Adipocyte (in vitro differentiated cells): Measurements from ENCODE around the gene ABO.
"Not testable (repeated sequence)": the region's sequence is repeated elsewhere in the genome, so short reads cannot be mapped to it uniquely, and the experiment has no call there.

Experiments used
- DNase-seq: peaks from one replicate; pipeline ENCODE4 v3.0.0-alpha.2; 2015; ENCODE audit warnings: low read depth
- H3K27me3 ChIP-seq: replicated peaks from 2 replicates; pipeline ENCODE4 v1.7.0; 2013; ENCODE audit warnings: mild to moderate bottlenecking, low read length, moderate library complexity; ENCODE audit not compliant: control insufficient read depth, insufficient read depth
- H3K36me3 ChIP-seq: 2 replicates; pipeline ENCODE4 v1.7.0; 2013; ENCODE audit warnings: low read length, mild to moderate bottlenecking, moderate library complexity; ENCODE audit not compliant: control insufficient read depth, insufficient read depth, severe bottlenecking
- H3K4me1 ChIP-seq: 2 replicates; pipeline ENCODE4 v1.7.0; 2013; ENCODE audit warnings: mild to moderate bottlenecking, low read length, moderate library complexity; ENCODE audit not compliant: control insufficient read depth, insufficient read depth
- H3K4me3 ChIP-seq: 2 replicates; pipeline ENCODE4 v1.7.0; 2013; ENCODE audit warnings: mild to moderate bottlenecking, low read length, moderate library complexity
- H3K9ac ChIP-seq: 2 replicates; pipeline ENCODE4 v1.7.0; 2013; ENCODE audit warnings: mild to moderate bottlenecking, low read length, moderate library complexity
- H3K9me3 ChIP-seq: 2 replicates; pipeline ENCODE4 v1.7.0; 2013; ENCODE audit warnings: mild to moderate bottlenecking, low read length, moderate library complexity; ENCODE audit not compliant: control insufficient read depth

The ABO gene

DNA sequence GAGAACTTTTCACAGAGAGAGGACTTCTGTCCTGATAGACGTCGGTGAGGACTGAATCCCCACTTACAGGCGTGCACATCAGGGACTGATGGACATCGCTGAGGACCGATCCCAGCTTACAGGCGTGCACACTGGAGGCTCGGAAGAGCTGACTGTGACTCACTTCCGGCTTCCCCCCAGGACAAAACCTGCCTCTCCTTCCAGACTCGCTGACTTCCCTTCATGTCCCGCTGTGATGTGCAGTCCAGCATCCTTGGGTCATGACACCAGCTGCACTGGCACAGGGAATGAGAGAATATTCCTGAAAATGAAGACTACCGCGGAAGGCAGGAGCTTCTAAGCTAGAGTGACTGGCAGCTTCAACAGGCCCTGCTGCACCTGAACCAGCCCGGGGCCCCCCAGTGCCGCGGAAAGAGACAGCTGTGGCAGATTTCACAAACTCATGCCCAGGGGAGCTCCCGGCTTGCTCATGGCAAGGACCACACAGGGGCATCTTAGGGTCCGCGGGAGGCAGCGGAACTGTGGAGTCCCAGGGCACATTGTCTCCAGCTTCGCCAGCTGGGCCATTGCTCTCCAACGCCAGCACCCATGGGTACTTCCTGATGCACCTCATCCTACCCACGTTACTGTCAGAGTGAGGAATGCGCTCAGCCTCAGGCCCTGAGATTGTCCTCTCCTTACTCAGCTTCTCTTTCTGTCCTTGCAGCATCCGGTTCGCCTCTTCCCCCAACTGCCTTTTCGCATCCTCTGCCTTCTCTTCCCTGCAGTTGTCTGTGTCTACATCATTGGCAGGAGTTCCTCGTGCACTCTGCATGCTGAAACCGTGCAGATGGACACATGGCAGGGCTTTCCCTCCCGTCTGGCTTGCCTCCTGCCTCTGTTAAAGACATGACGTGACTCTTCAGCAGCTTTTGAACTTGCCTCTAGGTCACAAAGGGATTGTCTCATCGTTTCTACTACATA, 31.5 kb upstream of the ABO start:
- Histone ChIP-seq H3K4me1 (no peaks in the 10 kb centered on the region), H3K9ac (no peak overlapping the region), H3K4me3 (no peak overlapping the region), H3K27me3 (peaks cover 38% of the 10 kb centered on the region), H3K9me3 (peaks cover 14% of the 10 kb centered on the region), H3K36me3 (no peaks in the 10 kb centered on the region)
- DNase-seq: no peak

DNA sequence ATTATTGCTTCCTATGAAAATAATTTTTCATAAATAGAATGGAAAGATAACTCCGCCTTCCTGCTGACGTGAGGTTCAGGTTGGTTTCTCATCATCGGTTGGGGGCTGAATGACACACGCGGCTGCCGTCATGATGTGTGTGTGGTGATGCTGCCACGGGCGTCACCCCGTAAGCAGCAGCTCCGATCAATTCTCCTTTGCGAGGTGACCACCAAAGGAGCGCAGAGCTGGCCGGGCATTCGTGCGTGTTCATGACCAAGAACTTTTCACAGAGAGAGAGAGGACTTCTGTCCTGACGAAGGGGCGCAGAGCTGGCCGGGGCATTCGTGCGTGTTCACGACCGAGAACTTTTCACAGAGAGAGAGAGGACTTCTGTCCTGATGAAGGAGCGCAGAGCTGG, 30.7 kb upstream of the ABO start:
- H3K27me3 ChIP-seq: peaks cover 41% of the 10 kb centered on the region
- H3K4me1 ChIP-seq: no peaks in the 10 kb centered on the region
- DNase-seq: no peak
- peaks cover 14% of the 10 kb centered on the region for H3K9me3 ChIP-seq
- H3K9ac ChIP-seq: no peak overlapping the region
- H3K36me3 ChIP-seq: no peaks in the 10 kb centered on the region
- H3K4me3 ChIP-seq: no peak overlapping the region

DNA sequence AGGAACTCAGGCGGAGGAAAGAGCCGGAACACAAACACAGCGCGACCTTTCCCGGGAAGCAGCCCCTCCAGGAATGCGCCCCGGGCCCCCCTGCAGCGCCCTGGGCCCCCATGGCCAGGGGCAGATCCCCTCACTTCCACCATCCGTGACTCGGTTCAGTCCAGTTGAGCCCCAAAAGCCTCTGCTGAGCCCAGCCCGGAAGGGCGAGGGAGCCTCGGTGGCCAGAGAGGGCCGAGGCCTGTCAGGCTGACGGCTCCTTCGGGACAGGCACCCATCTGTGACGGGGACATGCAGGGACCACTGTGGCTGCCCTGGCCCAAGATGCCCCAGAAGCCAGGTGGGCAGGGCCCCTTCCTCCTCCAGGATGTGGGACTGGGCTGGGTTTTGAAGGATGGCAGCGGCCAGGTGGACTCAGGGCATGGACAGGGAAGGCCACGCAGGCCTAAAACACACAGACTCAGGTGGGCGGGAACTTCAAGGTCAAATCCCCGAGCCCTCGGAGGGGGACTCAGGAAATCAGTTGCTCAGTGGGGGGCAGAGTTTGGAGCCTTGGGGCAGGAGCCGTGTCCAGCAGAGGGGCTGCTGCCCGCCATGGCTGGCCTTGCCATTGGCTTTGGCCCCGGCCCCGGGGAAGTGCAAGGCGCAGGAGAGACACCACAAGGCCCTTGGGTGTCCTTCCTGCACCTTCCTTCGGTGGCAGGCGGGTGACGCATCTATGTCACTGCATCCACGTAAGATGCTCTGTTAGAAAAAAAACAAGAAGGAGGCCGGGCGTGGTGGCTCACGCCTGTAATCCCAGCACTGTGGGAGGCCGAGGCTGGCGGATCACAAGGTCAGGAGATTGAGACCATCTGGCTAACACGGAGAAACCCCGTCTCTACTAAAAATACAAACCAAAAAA, 29.7 kb upstream of the ABO start:
- Histone ChIP-seq H3K9me3 (peaks cover 12% of the 10 kb centered on the region), H3K4me3 (no peak overlapping the region), H3K9ac (no peak overlapping the region), H3K36me3 (no peaks in the 10 kb centered on the region), H3K4me1 (no peaks in the 10 kb centered on the region), H3K27me3 (peaks cover 43% of the 10 kb centered on the region)
- no peak for DNase-seq

DNA sequence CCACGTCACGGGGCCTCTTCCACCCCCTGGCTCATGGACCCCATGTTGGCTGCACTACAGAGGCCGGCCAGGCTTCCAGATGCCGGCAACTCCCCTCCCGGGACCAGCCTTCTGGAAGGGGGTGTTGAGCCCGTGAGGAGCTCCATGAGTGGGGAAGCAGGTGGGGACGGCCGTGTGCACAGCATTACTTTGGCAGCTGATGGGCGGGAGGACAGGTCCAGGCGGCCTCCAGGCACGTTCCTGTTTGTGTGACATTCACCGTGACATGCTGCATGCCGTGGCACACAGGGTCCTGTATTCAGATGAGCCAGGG, 29.1 kb upstream of the ABO start:
- H3K4me3 ChIP-seq: no peak overlapping the region
- peaks cover 5% of the 10 kb centered on the region for H3K9me3 ChIP-seq
- peaks cover 45% of the 10 kb centered on the region for H3K27me3 ChIP-seq
- H3K36me3 ChIP-seq: no peaks in the 10 kb centered on the region
- no peak for DNase-seq
- no peaks in the 10 kb centered on the region for H3K4me1 ChIP-seq
- no peak overlapping the region for H3K9ac ChIP-seq

DNA sequence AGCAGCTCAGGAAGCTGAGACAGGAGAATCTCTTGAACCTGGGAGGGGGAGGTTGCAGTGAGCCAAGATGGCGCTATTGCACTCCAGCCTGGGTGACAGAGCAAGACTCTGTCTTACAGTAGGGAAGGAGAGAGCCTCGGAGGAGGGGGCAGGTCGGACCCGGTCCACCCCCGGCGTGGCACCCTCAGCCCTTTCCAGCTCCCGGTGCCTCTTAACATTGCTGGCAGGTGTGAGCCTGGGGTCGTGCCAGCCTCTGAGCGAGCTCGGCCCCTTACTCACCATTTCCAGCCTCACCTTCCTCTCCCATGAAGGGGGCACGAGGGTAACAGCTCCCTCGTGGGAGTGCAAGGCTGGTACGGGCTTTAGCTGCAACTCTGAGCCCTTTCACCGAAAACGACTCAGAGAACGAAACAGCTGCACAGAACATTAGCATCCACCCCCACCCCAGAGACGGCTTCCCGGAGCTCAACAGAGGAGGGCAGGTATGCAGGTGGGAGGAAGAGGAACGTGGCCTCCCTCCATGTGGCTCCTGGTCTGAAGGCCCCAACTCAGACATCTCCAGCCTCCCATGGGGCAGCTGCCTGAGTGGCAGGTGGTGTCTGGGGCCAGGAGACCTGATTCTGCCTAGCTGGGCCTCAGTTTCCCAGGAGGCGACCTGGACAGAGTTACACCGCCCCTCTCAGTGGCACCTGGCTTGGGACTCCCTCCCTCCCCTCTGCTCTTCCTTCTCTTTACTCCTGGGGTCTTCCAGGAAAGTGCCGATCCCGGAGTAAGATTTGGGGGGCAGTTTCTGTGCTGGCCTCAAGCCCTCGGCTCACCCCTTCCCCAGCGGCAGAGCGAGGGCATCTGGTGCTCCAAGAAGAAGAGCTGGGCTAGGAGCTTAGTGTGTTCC, 28.5 kb upstream of the ABO start:
- H3K36me3 ChIP-seq: no peaks in the 10 kb centered on the region
- H3K4me1 ChIP-seq: no peaks in the 10 kb centered on the region
- no peak overlapping the region for H3K9ac ChIP-seq
- H3K27me3 ChIP-seq: peaks cover 45% of the 10 kb centered on the region
- peaks cover 5% of the 10 kb centered on the region for H3K9me3 ChIP-seq
- DNase-seq: no peak
- no peak overlapping the region for H3K4me3 ChIP-seq

DNA sequence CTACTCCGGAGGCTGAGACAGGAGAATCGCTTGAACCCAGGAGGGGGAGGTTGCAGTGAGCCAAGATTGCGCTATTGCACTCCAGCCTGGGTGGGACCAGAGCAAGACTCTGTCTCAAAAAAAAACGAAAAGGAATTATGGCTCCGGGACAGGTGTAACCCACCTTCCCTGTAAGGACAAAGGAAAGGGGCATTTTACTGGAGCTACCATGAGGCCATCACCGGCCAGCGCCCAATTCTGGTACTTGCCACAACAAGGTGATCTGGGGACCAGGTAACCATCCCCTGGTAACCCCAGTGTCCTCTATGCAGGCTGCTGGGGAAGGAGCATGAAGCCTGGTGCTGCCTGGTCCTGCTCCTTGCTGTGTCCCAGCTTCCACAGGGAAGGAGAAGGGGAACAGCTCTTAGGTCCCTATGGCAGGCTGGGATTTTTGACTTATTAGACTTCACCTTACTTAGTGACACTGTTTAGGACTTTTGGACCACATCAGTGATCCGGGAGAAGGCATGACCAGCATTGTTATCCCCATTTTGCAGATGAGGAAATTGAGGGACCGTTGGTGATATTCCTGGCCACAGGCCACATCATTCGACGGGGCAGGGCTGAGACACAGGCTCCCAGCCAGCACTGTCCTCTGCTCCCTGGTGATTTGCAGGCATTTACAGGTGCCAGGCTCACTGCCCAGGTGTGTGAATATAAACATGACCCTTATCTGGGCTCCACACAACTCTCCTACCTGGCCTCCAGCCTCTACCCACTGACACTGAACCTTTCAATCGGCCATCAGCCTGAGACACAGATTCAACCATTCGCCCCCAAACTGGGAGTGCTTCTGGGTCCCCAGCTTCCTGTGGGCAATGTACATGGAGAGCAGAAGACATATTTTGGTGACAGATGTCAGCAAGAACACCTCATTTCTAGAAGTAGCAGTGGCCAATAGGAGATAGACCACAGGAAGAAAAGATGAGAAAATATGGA, 26.5 kb upstream of the ABO start:
- H3K9me3 ChIP-seq: peaks cover 5% of the 10 kb centered on the region
- H3K36me3 ChIP-seq: no peaks in the 10 kb centered on the region
- no peak overlapping the region for H3K4me3 ChIP-seq
- H3K9ac ChIP-seq: no peak overlapping the region
- DNase-seq: no peak
- peaks cover 41% of the 10 kb centered on the region for H3K27me3 ChIP-seq
- no peaks in the 10 kb centered on the region for H3K4me1 ChIP-seq

DNA sequence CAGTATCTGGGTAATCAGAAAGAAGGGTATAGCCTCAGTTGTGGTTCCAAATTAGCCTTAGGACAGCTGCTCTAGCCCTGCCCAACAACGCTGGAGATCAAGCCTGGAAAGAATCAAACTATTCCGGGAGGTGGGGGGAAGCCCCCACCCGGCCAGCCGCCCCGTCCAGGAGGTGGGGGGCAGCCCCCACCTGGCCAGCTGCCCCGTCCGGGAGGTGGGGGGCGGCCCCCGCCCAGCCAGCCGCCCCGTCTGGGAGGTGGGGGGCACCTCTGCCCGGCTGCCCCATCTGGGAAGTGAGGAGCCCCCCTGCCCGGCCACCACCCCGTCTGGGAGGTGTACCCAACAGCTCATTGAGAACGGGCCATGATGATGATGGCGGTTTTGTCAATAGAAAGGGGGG, 25.0 kb upstream of the ABO start:
- peaks cover 34% of the 10 kb centered on the region for H3K27me3 ChIP-seq
- H3K9me3 ChIP-seq, H3K4me3 ChIP-seq, H3K36me3 ChIP-seq, DNase-seq, H3K4me1 ChIP-seq, H3K9ac ChIP-seq: not testable (repeated sequence)

DNA sequence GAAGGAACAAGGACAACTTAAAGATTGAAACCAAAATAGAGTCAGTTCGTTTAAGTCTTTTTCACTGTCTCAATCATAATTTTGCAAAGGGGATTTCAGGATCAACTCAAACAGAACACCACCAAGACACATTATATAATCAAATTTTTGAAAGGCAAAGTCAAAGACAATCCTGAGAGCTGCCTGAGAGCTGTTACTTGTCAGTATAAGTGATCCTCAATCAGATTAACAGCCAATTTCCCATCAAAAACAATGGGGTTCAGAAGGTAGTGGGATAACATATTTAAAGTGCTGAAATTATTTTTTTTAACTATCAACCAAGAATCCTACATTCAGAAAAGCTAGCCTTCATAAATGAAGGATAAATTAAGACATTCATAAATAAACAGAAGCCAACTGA, 19.3 kb upstream of the ABO start:
- no peaks in the 10 kb centered on the region for H3K4me1 ChIP-seq
- DNase-seq: no peak
- no peak overlapping the region for H3K9ac ChIP-seq
- H3K4me3 ChIP-seq: no peak overlapping the region
- peaks cover 51% of the 10 kb centered on the region for H3K9me3 ChIP-seq
- H3K27me3 ChIP-seq: peaks cover 18% of the 10 kb centered on the region
- H3K36me3 ChIP-seq: no peaks in the 10 kb centered on the region

DNA sequence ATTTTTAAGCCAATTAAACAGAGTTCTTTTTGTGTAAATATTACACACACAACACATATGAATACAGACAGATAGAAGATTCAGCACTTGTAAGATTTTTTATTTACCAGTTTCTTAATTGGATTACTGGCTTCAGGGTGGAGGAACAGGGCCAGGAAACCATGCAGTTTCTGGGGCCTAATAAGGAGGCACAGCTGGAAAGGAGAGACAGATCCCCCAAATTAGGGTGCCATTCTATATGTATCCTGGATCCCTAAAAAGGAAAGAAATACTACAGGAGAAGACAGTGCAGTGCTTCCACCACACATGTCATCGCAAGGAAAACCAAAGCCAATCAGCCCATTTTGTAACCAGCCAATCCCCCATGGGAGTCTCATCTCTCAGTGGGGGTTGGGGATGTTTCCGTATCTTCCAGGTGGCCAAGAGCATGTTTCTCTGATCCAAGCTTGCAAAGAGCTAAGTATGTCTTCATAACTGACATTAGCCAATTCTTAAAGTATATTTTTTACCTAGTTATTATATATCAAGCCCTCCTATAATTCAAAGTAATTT, 15.8 kb upstream of the ABO start:
- Histone ChIP-seq H3K36me3 (no peaks in the 10 kb centered on the region), H3K27me3 (peaks cover 18% of the 10 kb centered on the region), H3K9me3 (peaks cover 61% of the 10 kb centered on the region), H3K9ac (no peak overlapping the region), H3K4me1 (no peaks in the 10 kb centered on the region), H3K4me3 (no peak overlapping the region)
- no peak for DNase-seq

DNA sequence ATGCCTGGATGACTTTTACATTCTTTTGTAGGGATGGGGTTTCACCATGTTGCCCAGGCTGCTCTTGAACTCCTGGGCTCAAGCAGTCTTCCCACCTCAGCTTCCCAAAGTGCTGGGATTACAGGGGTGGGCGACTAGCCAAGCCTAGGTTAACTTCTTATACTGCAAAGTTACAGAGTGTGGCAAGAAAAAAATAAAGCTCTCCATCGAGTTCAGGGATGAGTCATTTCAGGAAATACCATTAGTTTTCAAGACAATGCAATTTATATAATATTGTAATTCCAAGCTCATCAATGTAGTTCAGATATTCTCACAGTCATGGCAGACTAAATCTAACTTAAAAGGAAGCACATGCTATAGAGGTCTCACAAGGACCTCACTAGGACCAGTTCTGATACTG, 11.5 kb upstream of the ABO start:
- no peak for DNase-seq
- no peak overlapping the region for H3K9ac ChIP-seq
- peaks cover 8% of the 10 kb centered on the region for H3K27me3 ChIP-seq
- no peak overlapping the region for H3K4me3 ChIP-seq
- H3K36me3 ChIP-seq: no peaks in the 10 kb centered on the region
- H3K9me3 ChIP-seq: peaks cover 33% of the 10 kb centered on the region
- no peaks in the 10 kb centered on the region for H3K4me1 ChIP-seq
